Measurements from ENCODE around the gene KLHL42.

The KLHL42 gene

GRCh38 chr12:27769142-27769673 is 10.8 kb upstream of the KLHL42 start:
- ChIA-PET CTCF (interaction anchor here (1.7 kb wide), 2 partner anchors 9 to 10 kb away, joined by 5 to 6 read pairs; partner anchors contain the start of genes KLHL42 and MANSC4), POLR2A (no interaction called here)
- no peak for TF ChIP-seq CTCF (IDR thresholded peaks at IDR 0.05; ENCODE audit: control extremely low read depth, extremely low read depth, low read depth, missing control alignments)
- DNase-seq (ENCODE audit: extremely low spot score): no peak

- no peak for TF ChIP-seq CTCF (IDR thresholded peaks at IDR 0.05; ENCODE audit: control extremely low read depth, extremely low read depth, low read depth, missing control alignments)
- DNase-seq (ENCODE audit: extremely low spot score): no peak
- CTCF ChIA-PET: interaction anchor here (0.7 to 1.6 kb wide), 3 partner anchors 13 to 38 kb away, joined by 3 read pairs; no protein-coding TSS in a partner anchor
- POLR2A ChIA-PET: no interaction called here
Observed at GRCh38 chr12:27771481-27772327, 8.3 kb upstream of the KLHL42 start.

- POLR2A ChIA-PET: no interaction called here
- CTCF ChIA-PET: interaction anchor here (0.7 to 1.6 kb wide), 3 partner anchors 13 to 39 kb away, joined by 3 read pairs; no protein-coding TSS in a partner anchor
- no peak for DNase-seq (ENCODE audit: extremely low spot score)
- no peak for TF ChIP-seq CTCF (IDR thresholded peaks at IDR 0.05; ENCODE audit: control extremely low read depth, extremely low read depth, low read depth, missing control alignments)
Observed at GRCh38 chr12:27772328-27773049, 7.5 kb upstream of the KLHL42 start.

- CTCF ChIA-PET: no interaction called here
- POLR2A ChIA-PET: no interaction called here
- no peak for DNase-seq (ENCODE audit: extremely low spot score)
Observed at GRCh38 chr12:27777141-27777540, 2.9 kb upstream of the KLHL42 start.

GRCh38 chr12:27778206-27778605 is 1.8 kb upstream of the KLHL42 start:
- ChIA-PET POLR2A (interaction anchor here (0.6 kb wide), 1 partner anchor 387 kb away, joined by 3 read pairs; no protein-coding TSS in a partner anchor), CTCF (interaction anchor here (1.2 kb wide), 1 partner anchor 46 kb away, joined by 3 read pairs; no protein-coding TSS in a partner anchor)
- DNase-seq (ENCODE audit: extremely low spot score): no peak

More at GRCh38 chr12:27777141-27777540, 2.9 kb upstream of the KLHL42 start:
- no peak for TF ChIP-seq CTCF (IDR thresholded peaks at IDR 0.05; ENCODE audit: control extremely low read depth, extremely low read depth, low read depth, missing control alignments)

More at GRCh38 chr12:27778206-27778605, 1.8 kb upstream of the KLHL42 start:
- TF ChIP-seq CTCF (IDR thresholded peaks at IDR 0.05; ENCODE audit: control extremely low read depth, extremely low read depth, low read depth, missing control alignments): no peak
